Measurements from ENCODE around the gene ARID5A. TPM values are rescaled to one million over a fixed set of nuclear protein-coding genes. Genes with fewer than 3 reads are reported as not detected.
A peak's percentile ranks its signal among the peaks of the same experiment; 100 is the strongest.

The ARID5A gene
- total and polyA plus RNA-seq, 10 of the 15 experiments (the other 5 are each of a cell fraction or from before 2014, with no cell fraction given), result 0.76 to 87.1 (median 37.6) TPM

DNA sequence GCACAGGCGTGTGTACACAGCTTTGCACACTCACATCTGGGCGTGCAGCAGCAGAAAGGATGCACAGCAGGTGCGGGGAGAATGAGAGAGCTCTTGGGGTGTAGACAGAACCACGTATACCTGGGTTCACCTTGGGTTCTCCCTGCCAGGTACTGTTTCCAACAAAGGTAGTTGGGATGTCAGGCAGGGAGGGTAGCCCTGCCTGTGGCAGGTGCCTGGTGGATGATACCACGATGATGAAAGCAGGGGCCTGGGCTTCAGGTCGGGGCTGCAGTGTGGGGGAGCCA lies 6.5 kb upstream of the ARID5A start:
- Histone ChIP-seq H3K4me3 (no peak overlapping the region), H4K20me1 (ENCODE audit: control insufficient read depth, insufficient read depth) (no peaks in the 10 kb centered on the region), H3K4me1 (ENCODE audit: control insufficient read depth, insufficient read depth, low read length) (peaks cover 80% of the 10 kb centered on the region), H3K4me2 (ENCODE audit: control insufficient read depth, insufficient read depth) (no peak overlapping the region), H3K9ac (ENCODE audit: control insufficient read depth, insufficient read depth, low read length) (no peak overlapping the region), H3K27ac (ENCODE audit: control insufficient read depth, insufficient read depth) (no peak overlapping the region), H3K79me2 (ENCODE audit: control insufficient read depth, insufficient read depth, low read length) (peaks cover 3% of the 10 kb centered on the region), H3K9me3 (replicated peaks; ENCODE audit: control insufficient read depth, insufficient read depth, low read length) (no peaks in the 10 kb centered on the region), H3K27me3 (replicated peaks in 1 of 2; ENCODE audit: control insufficient read depth in 2 of 2, insufficient read depth in 2 of 2, low read length in 1 of 2) (no peaks in the 10 kb centered on the region), H3K36me3 (ENCODE audit: control insufficient read depth in 2 of 2, insufficient read depth in 2 of 2, low read length in 1 of 2) (no peaks in the 10 kb centered on the region), H2AFZ (ENCODE audit: control insufficient read depth, low read depth, low read length) (no peak overlapping the region)
- ATAC-seq, result no peak
- intact Hi-C loops (cut with micrococcal nuclease; ENCODE audit: unreplicated experiment), result loop anchor here (10.0 kb wide), 2 partner anchors 235 to 435 kb away; partner anchors contain the start of gene CNNM4
- no peak for TF ChIP-seq NFYA (IDR thresholded peaks at IDR 0.05; ENCODE audit: borderline replicate concordance, low read depth, low read length)
- ChIA-PET CTCF (interaction anchor here (0.6 to 7.0 kb wide), 5 partner anchors 10 to 233 kb away, joined by 3 to 51 read pairs (median 5); no protein-coding TSS in a partner anchor), SMC1A (ENCODE audit: uncharacterized antibody, unreplicated experiment) (interaction anchor here (0.5 to 1.3 kb wide), 4 partner anchors 10 to 210 kb away, joined by 3 to 4 read pairs (median 3); no protein-coding TSS in a partner anchor), POLR2A (interaction anchor here (1.0 to 7.9 kb wide), 4 partner anchors 9 to 25 kb away, joined by 3 to 106 read pairs (median 4); partner anchors contain the start of genes ARID5A and NEURL3), RAD21 (ENCODE audit: unreplicated experiment) (interaction anchor here (1.5 to 7.4 kb wide), 4 partner anchors 11 to 233 kb away, joined by 3 to 60 read pairs (median 9); no protein-coding TSS in a partner anchor)
- in situ Hi-C loops (cut with MboI), result no loop called here
- no TSS peak for BruUV-seq (replicated peaks)
- DNase-seq (ENCODE audit: low read depth, low spot score), result no peak
- FAIRE-seq, result no peak
- 62% methylated on average over 6 of the region's 6 CpGs for WGBS (ENCODE audit: insufficient coverage, insufficient replicate concordance, low lambda C conversion rate, missing lambda C conversion rate)

DNA sequence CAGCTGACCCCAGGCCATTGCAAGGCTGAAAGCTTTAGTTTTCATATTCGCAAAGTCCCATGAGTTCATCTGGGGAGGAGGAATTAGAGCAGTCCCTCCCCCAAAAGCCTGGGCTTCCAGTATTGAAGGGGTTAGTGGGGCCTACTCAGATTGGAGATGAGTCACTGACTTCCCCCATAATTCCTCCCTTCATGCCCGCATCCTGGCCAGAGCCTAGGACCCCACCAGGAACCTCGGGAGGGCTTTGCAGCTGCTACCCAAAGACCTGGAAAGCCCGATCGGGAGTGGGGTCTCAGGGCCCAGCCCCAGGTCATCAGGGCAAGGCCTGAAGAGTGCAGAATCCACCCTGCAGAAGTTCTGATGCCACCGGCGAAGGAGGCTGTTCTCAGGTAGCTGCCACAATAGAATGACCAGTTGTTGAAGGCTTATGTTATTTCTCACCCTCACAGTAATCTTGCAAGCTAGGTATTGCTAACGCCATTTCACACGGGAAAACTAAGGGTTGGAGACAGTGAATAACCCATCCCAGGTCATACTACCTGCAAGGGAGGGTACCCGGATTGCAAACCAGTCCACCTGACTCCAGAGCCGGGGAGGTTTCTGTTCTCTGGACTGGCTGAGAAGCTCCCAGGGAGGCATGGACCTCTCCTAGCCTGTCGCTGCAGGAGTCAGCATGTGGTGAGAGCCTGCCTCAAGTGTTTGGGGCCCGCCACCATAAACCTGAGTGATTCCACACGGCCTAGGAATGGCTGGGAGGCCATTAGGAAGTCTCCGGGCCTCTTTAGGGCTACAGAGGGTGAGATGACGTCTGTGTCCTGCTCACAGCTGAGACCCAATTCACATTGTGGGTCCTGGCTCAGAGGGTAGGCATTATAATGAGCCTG lies 5.8 kb upstream of the ARID5A start:
- no peaks in the 10 kb centered on the region for H3K36me3 ChIP-seq (ENCODE audit: control insufficient read depth in 2 of 2, insufficient read depth in 2 of 2, low read length in 1 of 2)
- POLR2A ChIA-PET, result interaction anchor here (1.0 to 7.9 kb wide), 5 partner anchors 8 to 26 kb away, joined by 3 to 106 read pairs (median 4); partner anchors contain the start of genes ARID5A and NEURL3
- SMC1A ChIA-PET (ENCODE audit: uncharacterized antibody, unreplicated experiment), result interaction anchor here (0.5 to 1.9 kb wide), 6 partner anchors 9 to 211 kb away, joined by 3 to 7 read pairs (median 3); no protein-coding TSS in a partner anchor
- CTCF ChIA-PET, result interaction anchor here (0.6 to 7.0 kb wide), 5 partner anchors 9 to 232 kb away, joined by 3 to 51 read pairs (median 5); no protein-coding TSS in a partner anchor
- H2AFZ ChIP-seq (ENCODE audit: control insufficient read depth, low read depth, low read length), result no peak overlapping the region
- ATAC-seq (no peak), FAIRE-seq (no peak), DNase-seq (ENCODE audit: low read depth, low spot score) (no peak)
- peak overlapping the region; percentile 85 for H3K4me2 ChIP-seq (ENCODE audit: control insufficient read depth, insufficient read depth)
- RAD21 ChIA-PET (ENCODE audit: unreplicated experiment), result interaction anchor here (1.0 to 7.4 kb wide), 6 partner anchors 9 to 232 kb away, joined by 3 to 60 read pairs (median 6); no protein-coding TSS in a partner anchor
- in situ Hi-C loops (cut with MboI), result no loop called here
- intact Hi-C loops (cut with micrococcal nuclease; ENCODE audit: unreplicated experiment), result loop anchor here (10.0 kb wide), 2 partner anchors 234 to 434 kb away; partner anchors contain the start of gene CNNM4
- H4K20me1 ChIP-seq (ENCODE audit: control insufficient read depth, insufficient read depth), result no peaks in the 10 kb centered on the region
- H3K79me2 ChIP-seq (ENCODE audit: control insufficient read depth, insufficient read depth, low read length), result peaks cover 3% of the 10 kb centered on the region
- no peak overlapping the region for H3K27ac ChIP-seq (ENCODE audit: control insufficient read depth, insufficient read depth)
- BruUV-seq (replicated peaks), result no TSS peak
- whole genome bisulfite sequencing (ENCODE audit: insufficient coverage, insufficient replicate concordance, low lambda C conversion rate, missing lambda C conversion rate), result 43% methylated on average over 16 of the region's 16 CpGs
- no peaks in the 10 kb centered on the region for H3K27me3 ChIP-seq (replicated peaks in 1 of 2; ENCODE audit: control insufficient read depth in 2 of 2, insufficient read depth in 2 of 2, low read length in 1 of 2)
- no peak overlapping the region for H3K4me3 ChIP-seq
- no peak overlapping the region; the same call in 1 of the 2 replicates for H3K9ac ChIP-seq (ENCODE audit: control insufficient read depth, insufficient read depth, low read length)
- TF ChIP-seq JUNB (IDR thresholded peaks at IDR 0.05), result peak; percentile 44; the same call in 1 of the 2 replicates
- no peak for TF ChIP-seq RELA (IDR thresholded peaks at IDR 0.05; ENCODE audit: borderline replicate concordance, partially characterized antibody)
- TF ChIP-seq, protein P1, sequence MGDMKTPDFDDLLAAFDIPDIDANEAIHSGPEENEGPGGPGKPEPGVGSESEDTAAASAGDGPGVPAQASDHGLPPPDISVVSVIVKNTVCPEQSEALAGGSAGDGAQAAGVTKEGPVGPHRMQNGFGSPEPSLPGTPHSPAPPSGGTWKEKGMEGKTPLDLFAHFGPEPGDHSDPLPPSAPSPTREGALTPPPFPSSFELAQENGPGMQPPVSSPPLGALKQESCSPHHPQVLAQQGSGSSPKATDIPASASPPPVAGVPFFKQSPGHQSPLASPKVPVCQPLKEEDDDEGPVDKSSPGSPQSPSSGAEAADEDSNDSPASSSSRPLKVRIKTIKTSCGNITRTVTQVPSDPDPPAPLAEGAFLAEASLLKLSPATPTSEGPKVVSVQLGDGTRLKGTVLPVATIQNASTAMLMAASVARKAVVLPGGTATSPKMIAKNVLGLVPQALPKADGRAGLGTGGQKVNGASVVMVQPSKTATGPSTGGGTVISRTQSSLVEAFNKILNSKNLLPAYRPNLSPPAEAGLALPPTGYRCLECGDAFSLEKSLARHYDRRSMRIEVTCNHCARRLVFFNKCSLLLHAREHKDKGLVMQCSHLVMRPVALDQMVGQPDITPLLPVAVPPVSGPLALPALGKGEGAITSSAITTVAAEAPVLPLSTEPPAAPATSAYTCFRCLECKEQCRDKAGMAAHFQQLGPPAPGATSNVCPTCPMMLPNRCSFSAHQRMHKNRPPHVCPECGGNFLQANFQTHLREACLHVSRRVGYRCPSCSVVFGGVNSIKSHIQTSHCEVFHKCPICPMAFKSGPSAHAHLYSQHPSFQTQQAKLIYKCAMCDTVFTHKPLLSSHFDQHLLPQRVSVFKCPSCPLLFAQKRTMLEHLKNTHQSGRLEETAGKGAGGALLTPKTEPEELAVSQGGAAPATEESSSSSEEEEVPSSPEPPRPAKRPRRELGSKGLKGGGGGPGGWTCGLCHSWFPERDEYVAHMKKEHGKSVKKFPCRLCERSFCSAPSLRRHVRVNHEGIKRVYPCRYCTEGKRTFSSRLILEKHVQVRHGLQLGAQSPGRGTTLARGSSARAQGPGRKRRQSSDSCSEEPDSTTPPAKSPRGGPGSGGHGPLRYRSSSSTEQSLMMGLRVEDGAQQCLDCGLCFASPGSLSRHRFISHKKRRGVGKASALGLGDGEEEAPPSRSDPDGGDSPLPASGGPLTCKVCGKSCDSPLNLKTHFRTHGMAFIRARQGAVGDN (IDR thresholded peaks at IDR 0.05), result 0 out of 2 replicates have a peak, but pooled peaks have one; percentile 19
- peak; percentile 69 for TF ChIP-seq EED (IDR thresholded peaks at IDR 0.05; ENCODE audit: low read depth)
- no peak for TF ChIP-seq NFYB (IDR thresholded peaks at IDR 0.05; ENCODE audit: insufficient read depth, low read depth, low read length)
- H3K9me3 ChIP-seq (replicated peaks; ENCODE audit: control insufficient read depth, insufficient read depth, low read length), result no peaks in the 10 kb centered on the region
- H3K4me1 ChIP-seq (ENCODE audit: control insufficient read depth, insufficient read depth, low read length), result peaks cover 80% of the 10 kb centered on the region

Measured in GM12878 (cell line).